ENCODE results near the gene FHDC1.

Gene FHDC1

GRCh38 chr4:152961014-152961772 lies 25.1 kb downstream of the FHDC1 start:
- no peak for DNase-seq

GRCh38 chr4:152961773-152962115 lies 25.6 kb downstream of the FHDC1 start:
- no peak for DNase-seq

GRCh38 chr4:152962150-152962549 lies 26.0 kb downstream of the FHDC1 start:
- no peak for DNase-seq

- DNase-seq = no peak
Measured at GRCh38 chr4:152964335-152964734, 28.2 kb downstream of the FHDC1 start.

GRCh38 chr4:152965611-152966010 lies 29.5 kb downstream of the FHDC1 start:
- no peak for DNase-seq

GRCh38 chr4:152967907-152968306 lies 31.8 kb downstream of the FHDC1 start:
- DNase-seq = no peak

- no peak for DNase-seq
Measured at GRCh38 chr4:152968806-152969394, 32.8 kb downstream of the FHDC1 start.

- no peak for DNase-seq
Measured at GRCh38 chr4:152970102-152970820, 34.1 kb downstream of the FHDC1 start.

GRCh38 chr4:152971053-152971452 lies 34.9 kb downstream of the FHDC1 start:
- no peak for DNase-seq

GRCh38 chr4:152972821-152973628 lies 36.9 kb downstream of the FHDC1 start:
- DNase-seq = no peak

- no peak for DNase-seq
Measured at GRCh38 chr4:152973629-152974467, 37.7 kb downstream of the FHDC1 start.

- DNase-seq = no peak
Measured at GRCh38 chr4:152974468-152975379, 38.6 kb downstream of the FHDC1 start.

GRCh38 chr4:152975380-152976211 lies 39.5 kb downstream of the FHDC1 start:
- no peak for DNase-seq

GRCh38 chr4:152976212-152976761 lies 40.2 kb downstream of the FHDC1 start:
- no peak for DNase-seq

GRCh38 chr4:152979731-152980330 lies 43.7 kb downstream of the FHDC1 start:
- no peak for DNase-seq

GRCh38 chr4:152981278-152981677 lies 45.2 kb downstream of the FHDC1 start:
- no peak for DNase-seq

- no peak for DNase-seq
Measured at GRCh38 chr4:152981842-152982241, 45.7 kb downstream of the FHDC1 start.

GRCh38 chr4:152983221-152983620 lies 47.1 kb downstream of the FHDC1 start:
- DNase-seq = no peak

GRCh38 chr4:152983774-152984411 lies 47.8 kb downstream of the FHDC1 start:
- DNase-seq = no peak
